Activated CD4-positive, alpha-beta T cell treated with anti-CD3 and anti-CD28 coated beads, Interleukin-2, Interleukin-6, amounts not matched to agents 100 ng/mL and 50 ng/mL, durations not matched to agents 16 hours and 8 hours (primary cell): ENCODE data around the gene FFAR4.

Experiments
- DNase-seq: peaks from one replicate; pipeline ENCODE4 v3.0.0-alpha.2; 2020

The FFAR4 gene

GRCh38 chr10:93573051-93573909 is 6.8 kb downstream of the FFAR4 start:
- DNase-seq = no peak

- no peak for DNase-seq
Measured at GRCh38 chr10:93573924-93574323, 7.5 kb downstream of the FFAR4 start.

GRCh38 chr10:93576888-93577287 is 10.4 kb downstream of the FFAR4 start:
- no peak for DNase-seq

GRCh38 chr10:93577565-93577964 is 11.1 kb downstream of the FFAR4 start:
- no peak for DNase-seq

- no peak for DNase-seq
Measured at GRCh38 chr10:93579089-93579488, 12.6 kb downstream of the FFAR4 start.

- DNase-seq = no peak
Measured at GRCh38 chr10:93579985-93580711, 13.7 kb downstream of the FFAR4 start.

GRCh38 chr10:93580828-93581227 is 14.4 kb downstream of the FFAR4 start:
- DNase-seq = no peak

- no peak for DNase-seq
Measured at GRCh38 chr10:93584445-93584844, 18.0 kb downstream of the FFAR4 start.

- DNase-seq = no peak
Measured at GRCh38 chr10:93589648-93590562, 23.4 kb downstream of the FFAR4 start.

- no peak for DNase-seq
Measured at GRCh38 chr10:93590638-93591037, 24.2 kb downstream of the FFAR4 start.

- no peak for DNase-seq
Measured at GRCh38 chr10:93591065-93591808, 24.8 kb downstream of the FFAR4 start.

- no peak for DNase-seq
Measured at GRCh38 chr10:93593254-93593653, 26.8 kb downstream of the FFAR4 start.

GRCh38 chr10:93593749-93594148 is 27.3 kb downstream of the FFAR4 start:
- DNase-seq = no peak

GRCh38 chr10:93594518-93594917 is 28.1 kb downstream of the FFAR4 start:
- DNase-seq = no peak

GRCh38 chr10:93595378-93596161 is 29.1 kb downstream of the FFAR4 start:
- no peak for DNase-seq

- DNase-seq = no peak
Measured at GRCh38 chr10:93596539-93596938, 30.1 kb downstream of the FFAR4 start.

- DNase-seq = no peak
Measured at GRCh38 chr10:93597075-93597599, 30.7 kb downstream of the FFAR4 start.

- no peak for DNase-seq
Measured at GRCh38 chr10:93598157-93598556, 31.7 kb downstream of the FFAR4 start.

- no peak for DNase-seq
Measured at GRCh38 chr10:93599335-93599734, 32.9 kb downstream of the FFAR4 start.

GRCh38 chr10:93599778-93600177 is 33.3 kb downstream of the FFAR4 start:
- no peak for DNase-seq

- DNase-seq = no peak
Measured at GRCh38 chr10:93600446-93601145, 34.1 kb downstream of the FFAR4 start.
